Stomach smooth muscle (tissue), 2 donors: ENCODE measurements around the gene RDX.
"Not testable (repeated sequence)": the region's sequence is repeated elsewhere in the genome, so short reads cannot be mapped to it uniquely, and the experiment has no call there.

ENCODE experiments used
- H3K27ac ChIP-seq: one replicate; pipeline ENCODE4 v1.7.0; 2013; ENCODE audit warnings: mild to moderate bottlenecking, low read length, inconsistent platforms
- H3K27me3 ChIP-seq, 2 donors: one replicate each; pipeline ENCODE4 v1.7.0; 2013; ENCODE audit warnings: low read length in 2 of 2; ENCODE audit not compliant: insufficient read depth in 2 of 2, control insufficient read depth in 1 of 2
- H3K36me3 ChIP-seq, 2 donors: one replicate each; pipeline ENCODE4 v1.7.0; 2013; ENCODE audit warnings: low read length in 2 of 2; ENCODE audit not compliant: control insufficient read depth in 2 of 2, insufficient read depth in 2 of 2
- H3K4me1 ChIP-seq: one replicate; pipeline ENCODE4 v1.7.0; 2013; ENCODE audit warnings: low read length; ENCODE audit not compliant: control insufficient read depth, insufficient read depth
- H3K4me3 ChIP-seq, 2 donors: one replicate each; pipeline ENCODE4 v1.7.0; 2013; ENCODE audit warnings: low read length in 2 of 2
- H3K9ac ChIP-seq, 2 donors: one replicate each; pipeline ENCODE4 v1.7.0; 2013; ENCODE audit warnings: low read length in 2 of 2, mild to moderate bottlenecking in 1 of 2
- H3K9me3 ChIP-seq, 2 donors: one replicate each; pipeline ENCODE4 v1.7.0; 2013; ENCODE audit warnings: low read length in 2 of 2; ENCODE audit not compliant: control insufficient read depth in 2 of 2
- donor health status: healthy.
- donor health status: Pancreatic carcinoma.

The RDX gene

DNA sequence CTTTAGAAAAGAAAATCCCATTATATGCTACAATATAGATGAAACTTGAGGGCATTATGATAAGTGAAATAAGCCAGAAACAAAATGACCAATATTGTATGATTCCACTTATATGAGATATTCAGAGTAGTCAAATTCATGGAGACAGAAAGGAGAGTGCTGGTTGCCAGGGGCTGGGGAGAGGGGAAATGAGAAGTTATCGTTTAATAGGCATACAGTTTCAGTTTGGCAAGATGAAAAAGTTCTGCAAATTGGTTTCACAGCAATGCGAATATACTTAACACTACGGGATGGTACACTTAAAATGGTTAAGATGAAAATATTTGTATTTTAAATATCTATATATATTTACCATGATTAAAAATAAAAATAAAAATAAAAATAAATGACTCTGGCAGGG lies 31.1 kb upstream of the RDX start:
- Histone ChIP-seq H3K27me3 (no peaks in the 10 kb centered on the region), H3K36me3 (no peaks in the 10 kb centered on the region), H3K27ac (no peak overlapping the region), H3K4me1 (no peaks in the 10 kb centered on the region), H3K9ac (no peak overlapping the region), H3K4me3 (no peak overlapping the region), H3K9me3 (peaks cover 3 to 5% of the 10 kb centered on the region in 2 donors)

DNA sequence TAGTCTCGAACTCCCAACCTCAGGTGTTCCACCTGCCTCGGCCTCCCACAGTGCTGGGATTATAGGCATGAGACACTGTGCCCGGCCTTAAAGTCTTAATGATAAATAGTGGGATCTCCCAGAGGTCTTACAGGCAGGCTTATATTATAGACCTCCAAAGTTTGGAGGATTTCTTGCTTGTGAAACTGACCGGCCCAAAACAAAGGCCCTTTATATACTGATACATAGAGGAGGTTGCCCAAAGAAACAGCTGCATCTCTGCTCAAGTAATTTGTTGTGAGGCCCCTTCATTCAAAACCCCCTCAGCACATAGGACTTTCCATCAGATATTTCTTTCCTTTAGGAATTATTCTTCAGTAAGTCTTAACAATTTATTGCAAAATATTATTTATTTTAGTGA lies 27.4 kb upstream of the RDX start:
- Histone ChIP-seq H3K4me1 (no peaks in the 10 kb centered on the region), H3K9me3 (no peaks in the 10 kb centered on the region), H3K36me3 (no peaks in the 10 kb centered on the region), H3K4me3 (no peak overlapping the region), H3K27ac (no peak overlapping the region), H3K9ac (no peak overlapping the region), H3K27me3 (no peaks in the 10 kb centered on the region)

DNA sequence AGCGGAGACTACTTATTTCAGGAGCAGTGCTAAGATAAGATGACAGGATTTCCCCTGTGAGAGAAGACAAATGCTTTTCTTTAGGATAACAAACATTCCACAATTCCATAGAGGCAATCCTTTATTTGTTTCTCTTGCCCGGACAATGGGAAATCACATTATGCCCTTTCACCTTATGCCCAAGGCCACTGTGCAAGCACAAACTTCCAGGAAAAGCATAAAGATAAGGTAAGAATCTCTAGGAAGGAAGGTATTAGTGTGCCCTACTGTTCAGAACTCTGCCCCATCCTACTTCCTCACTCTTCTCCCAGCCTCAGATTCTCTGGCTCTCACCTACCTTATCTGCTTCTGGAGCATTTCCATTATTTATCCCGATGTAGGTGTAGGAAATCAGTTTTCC lies 23.1 kb upstream of the RDX start:
- H3K4me1 ChIP-seq: no peaks in the 10 kb centered on the region
- H3K27ac ChIP-seq: no peak overlapping the region
- no peaks in the 10 kb centered on the region for H3K27me3 ChIP-seq
- no peaks in the 10 kb centered on the region for H3K9me3 ChIP-seq
- H3K9ac ChIP-seq: no peak overlapping the region
- no peaks in the 10 kb centered on the region for H3K36me3 ChIP-seq
- no peak overlapping the region for H3K4me3 ChIP-seq

DNA sequence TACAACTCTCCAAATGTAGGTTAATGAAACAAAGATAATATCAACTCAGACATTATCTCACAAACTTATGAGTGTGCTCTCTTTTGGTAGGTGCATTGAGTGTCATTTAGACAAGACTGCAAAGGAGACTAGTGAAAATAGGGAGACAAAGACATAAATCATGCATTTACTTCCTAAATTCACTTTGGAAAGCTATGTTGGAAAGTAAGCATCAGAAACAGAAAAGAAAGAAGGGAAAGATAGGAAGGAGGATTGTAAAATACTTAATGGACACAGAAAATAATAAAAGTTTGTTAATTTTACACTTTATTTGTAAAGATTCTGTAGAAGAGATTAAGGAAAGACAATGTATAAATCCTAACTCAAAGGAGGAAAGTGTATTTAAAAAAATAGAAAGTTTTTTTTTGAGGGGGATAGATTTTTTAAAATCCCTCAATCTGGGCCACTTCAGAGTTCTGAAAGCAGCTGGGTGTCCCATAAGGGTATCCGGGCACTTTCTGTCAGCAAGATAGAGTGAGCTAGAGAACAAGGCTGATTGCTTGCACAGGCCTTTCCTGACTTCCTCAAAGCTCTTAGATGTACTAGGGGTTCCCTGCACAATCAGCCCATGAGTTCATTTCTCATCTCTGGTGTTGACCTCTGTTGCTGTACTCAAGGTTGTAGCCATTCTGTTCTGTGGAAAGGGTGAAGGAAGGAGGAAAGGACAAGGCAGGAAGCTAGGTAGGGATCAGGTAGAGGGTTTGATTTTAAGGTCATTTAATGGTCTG lies 22.4 kb upstream of the RDX start:
- Histone ChIP-seq H3K9me3 (no peaks in the 10 kb centered on the region), H3K9ac (no peak overlapping the region), H3K27me3 (no peaks in the 10 kb centered on the region), H3K27ac (no peak overlapping the region), H3K4me3 (no peak overlapping the region), H3K4me1 (no peaks in the 10 kb centered on the region), H3K36me3 (no peaks in the 10 kb centered on the region)

DNA sequence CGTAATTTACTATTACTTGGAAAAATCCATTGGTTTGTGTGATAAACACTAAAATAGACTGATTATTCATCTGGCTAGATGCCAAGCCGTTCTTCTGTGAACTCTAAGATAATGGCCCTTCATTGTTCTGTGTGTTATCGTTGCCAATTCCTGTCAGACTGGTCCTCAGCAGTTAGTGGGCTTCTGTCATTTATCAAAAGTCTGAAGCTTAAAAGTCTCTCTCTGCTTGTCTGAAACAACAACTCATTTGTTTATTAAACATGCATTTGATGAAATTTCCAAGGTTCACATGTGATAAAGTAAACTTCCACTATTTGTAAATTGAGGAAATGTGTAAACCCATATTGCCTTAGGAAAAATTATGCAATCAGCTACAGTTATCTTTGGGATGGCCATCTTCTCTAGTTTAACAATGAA lies 21.1 kb upstream of the RDX start:
- Histone ChIP-seq H3K4me1 (no peaks in the 10 kb centered on the region), H3K27ac (no peak overlapping the region)

DNA sequence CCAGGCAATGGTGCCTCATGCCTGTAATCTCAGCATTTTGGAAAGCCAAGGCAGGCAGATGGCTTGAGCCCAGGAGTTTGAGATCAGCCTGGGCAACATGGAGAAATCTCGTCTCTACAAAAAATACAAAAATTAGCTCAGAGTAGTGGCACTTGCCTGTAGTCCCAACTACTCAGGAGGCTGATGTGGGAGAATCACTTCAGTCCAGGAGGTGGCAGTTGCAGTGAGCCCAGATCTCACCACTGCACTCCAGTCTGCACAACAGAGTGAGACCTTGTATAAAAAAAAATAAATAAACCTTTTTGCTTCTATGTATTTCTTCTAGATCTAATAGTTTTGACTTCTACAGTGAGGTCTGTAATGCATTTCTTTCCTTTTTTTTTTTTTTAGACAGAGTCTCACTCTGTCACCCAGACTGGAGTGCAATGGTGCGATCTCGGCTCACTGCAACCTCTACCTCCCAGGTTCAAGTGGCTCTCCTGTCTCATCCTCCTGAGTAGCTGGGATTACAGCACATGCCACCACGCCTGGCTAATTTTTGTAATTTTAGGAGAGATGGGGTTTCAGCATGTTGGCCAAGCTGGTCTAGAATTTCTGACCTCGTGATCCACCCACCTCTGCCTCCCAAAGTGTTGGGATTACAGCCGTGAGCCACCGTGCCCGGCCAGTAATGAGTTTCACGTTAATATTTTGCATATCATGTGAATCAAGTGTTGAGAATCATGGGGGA lies 18.1 kb upstream of the RDX start:
- Histone ChIP-seq H3K9ac (no peak overlapping the region), H3K4me1 (no peaks in the 10 kb centered on the region), H3K27me3 (no peaks in the 10 kb centered on the region), H3K4me3 (no peak overlapping the region), H3K9me3 (no peaks in the 10 kb centered on the region), H3K36me3 (no peaks in the 10 kb centered on the region), H3K27ac (no peak overlapping the region)

More for the DNA sequence above, 21.1 kb upstream of the RDX start:
- no peaks in the 10 kb centered on the region for H3K27me3 ChIP-seq
- no peaks in the 10 kb centered on the region for H3K9me3 ChIP-seq
- no peak overlapping the region for H3K9ac ChIP-seq
- no peaks in the 10 kb centered on the region for H3K36me3 ChIP-seq
- no peak overlapping the region for H3K4me3 ChIP-seq

DNA sequence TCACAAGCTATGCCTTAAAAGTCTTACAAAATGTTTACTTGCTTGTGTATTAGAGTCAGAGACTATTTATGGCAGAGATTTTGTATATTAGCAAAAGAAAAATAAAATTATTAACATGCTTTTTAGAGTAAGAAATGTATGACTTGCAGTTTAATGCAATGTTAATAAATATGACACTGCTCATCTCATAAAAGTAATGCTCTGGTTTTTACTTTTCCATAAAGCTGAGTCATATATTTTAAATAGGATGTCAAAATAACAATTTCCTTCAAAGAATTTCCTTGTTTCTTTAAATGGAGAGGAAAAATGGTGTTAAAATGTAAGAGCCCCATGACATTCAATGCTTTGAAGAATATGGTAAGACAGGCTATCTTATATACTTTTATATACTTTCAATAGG lies 16.3 kb upstream of the RDX start:
- Histone ChIP-seq H3K4me1 (no peaks in the 10 kb centered on the region), H3K4me3 (no peak overlapping the region), H3K9me3 (no peaks in the 10 kb centered on the region), H3K27me3 (no peaks in the 10 kb centered on the region), H3K27ac (no peak overlapping the region), H3K36me3 (no peaks in the 10 kb centered on the region), H3K9ac (no peak overlapping the region)

DNA sequence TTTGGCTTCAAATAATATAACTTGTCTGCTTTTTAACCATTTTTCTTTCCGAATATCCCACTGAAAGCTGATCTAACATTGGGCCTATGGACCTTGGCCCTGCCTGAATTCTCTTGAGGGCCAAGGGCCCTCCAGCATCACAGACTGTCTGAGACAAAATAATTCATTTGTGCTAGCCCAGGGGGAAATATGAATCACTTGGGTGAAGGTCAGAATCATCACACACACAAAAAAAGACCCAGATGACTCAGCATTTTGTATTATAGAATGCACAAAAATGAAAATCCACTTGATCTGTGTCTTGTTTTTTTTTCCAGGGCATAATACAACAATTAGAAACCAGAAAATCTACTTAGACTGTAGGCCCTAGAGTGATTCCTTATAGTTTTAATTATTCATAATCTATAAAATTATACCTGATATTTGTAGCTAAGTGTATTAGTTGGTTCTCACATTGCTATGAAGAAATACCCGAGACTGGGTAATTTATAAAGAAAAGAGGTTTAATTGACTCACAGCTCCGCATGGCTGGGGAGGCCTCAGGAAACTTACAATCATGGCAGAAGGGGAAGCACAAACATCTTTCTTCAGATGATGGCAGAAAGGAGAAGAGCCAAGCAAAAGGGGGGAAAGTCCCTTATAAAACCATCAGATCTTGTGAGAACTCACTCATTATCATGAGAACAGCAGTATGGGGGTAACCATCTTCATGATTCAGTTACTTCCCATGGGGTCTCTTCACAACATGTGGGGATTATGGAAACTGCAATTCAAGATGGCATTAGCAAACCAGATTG lies 15.6 kb upstream of the RDX start:
- Histone ChIP-seq H3K4me3 (no peak overlapping the region), H3K27me3 (no peaks in the 10 kb centered on the region), H3K36me3 (no peaks in the 10 kb centered on the region), H3K27ac (no peak overlapping the region), H3K4me1 (no peaks in the 10 kb centered on the region), H3K9me3 (no peaks in the 10 kb centered on the region), H3K9ac (no peak overlapping the region)

DNA sequence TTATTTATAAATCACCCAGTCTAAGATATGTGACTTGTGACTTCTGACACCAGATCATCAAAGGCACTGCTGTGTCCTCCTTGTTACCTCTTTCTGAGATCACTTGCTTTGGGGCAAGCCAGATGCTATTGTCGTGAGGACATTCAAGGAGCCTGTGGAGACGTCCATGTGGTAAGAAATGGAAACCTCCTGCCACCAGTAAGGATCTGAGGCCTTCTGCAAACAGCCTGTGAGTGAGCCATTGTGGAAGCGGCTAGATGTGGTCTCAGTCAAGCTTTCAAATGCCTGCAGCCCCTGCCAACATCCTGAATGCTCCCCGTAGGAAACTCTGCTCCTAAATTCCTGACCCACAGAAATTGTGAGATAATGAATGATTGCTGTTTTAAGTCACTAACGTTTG lies 11.7 kb upstream of the RDX start:
- H3K4me1 ChIP-seq: no peaks in the 10 kb centered on the region
- no peak overlapping the region for H3K4me3 ChIP-seq
- H3K36me3 ChIP-seq: no peaks in the 10 kb centered on the region
- H3K27ac ChIP-seq: no peak overlapping the region
- no peak overlapping the region for H3K9ac ChIP-seq
- H3K9me3 ChIP-seq: no peaks in the 10 kb centered on the region
- no peaks in the 10 kb centered on the region for H3K27me3 ChIP-seq

DNA sequence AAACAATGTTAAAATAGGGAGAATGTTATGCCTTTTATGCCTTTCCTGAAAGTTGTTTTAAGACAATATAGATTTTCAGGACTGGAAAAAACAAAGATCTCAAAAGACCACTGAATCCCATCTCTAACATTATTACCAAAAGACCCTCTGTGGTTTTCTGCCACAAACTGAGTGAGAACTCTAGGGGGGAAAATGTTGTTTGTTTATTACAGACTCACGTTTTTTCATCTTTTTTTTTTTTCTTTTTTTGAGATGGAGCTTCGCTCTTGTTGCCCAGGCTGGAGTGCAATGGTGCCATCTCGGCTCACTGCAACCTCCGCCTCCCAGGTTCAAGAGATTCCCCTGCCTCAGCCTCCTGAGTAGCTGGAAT lies 9.6 kb upstream of the RDX start:
- H3K9me3 ChIP-seq, H3K9ac ChIP-seq, H3K27me3 ChIP-seq, H3K36me3 ChIP-seq, H3K4me1 ChIP-seq, H3K4me3 ChIP-seq, H3K27ac ChIP-seq: not testable (repeated sequence)
